A549 (cell line): ENCODE results near the gene INPP5J. TPM values are rescaled to one million over a fixed set of nuclear protein-coding genes. Genes with fewer than 3 reads are reported as not detected.
"Not testable (repeated sequence)": the region's sequence is repeated elsewhere in the genome, so short reads cannot be mapped to it uniquely, and the experiment has no call there.

Experiments
- ATAC-seq, 2 experiments: fragments of 200-7000 bp in 1 of 2; fragments of >200 bp in 1 of 2; cut with Nextera tagmentation in 1 of 2; cut with Tn5 transposase in 1 of 2; 3 replicates each; pipeline versions ENCODE4 v1.8.0 to v1.9.1; 2018 to 2020; ENCODE audit warnings: mild to moderate bottlenecking in 1 of 2, moderate library complexity in 1 of 2
- CTCF ChIA-PET: fragments of 300-600 bp; sonication (Branson Sonifier 250); formaldehyde crosslinking; extraction: SDS; loops from one replicate; lab custom pipeline; 2021; ENCODE audit warnings: antibody characterized with exemption, inconsistent platforms; lab: Yijun Ruan, JAX
- POLR2A ChIA-PET: fragments of 350-600 bp; formaldehyde crosslinking; extraction: SDS; loops from one replicate; lab custom pipeline; 2021; ENCODE audit warnings: antibody characterized with exemption, inconsistent platforms; lab: Yijun Ruan, JAX
- DNase-seq, 2 experiments: peaks; one replicate each; pipeline versions ENCODE4 v3.0.0 to v3.0.0-alpha.2; 2011 to 2016; ENCODE audit warnings: low read depth in 1 of 2, low spot score in 1 of 2
- FAIRE-seq: peaks from 2 replicates; lab custom pipeline; 2011; peaks lifted over from hg19 to GRCh38; lab: Jason Lieb, UNC
- H3K27ac ChIP-seq, 2 experiments: fragments of >200 bp; sonication (Bioruptor Twin); formaldehyde crosslinking; 3 replicates each; pipeline ENCODE4 v1.5.1; 2016 to 2017
- H3K4me1 ChIP-seq: fragments of >200 bp; sonication (Bioruptor Twin); formaldehyde crosslinking; 3 replicates; pipeline ENCODE4 v1.6.1; 2016
- H3K4me2 ChIP-seq: fragments of >200 bp; sonication (Bioruptor Twin); formaldehyde crosslinking; 3 replicates; pipeline ENCODE4 v1.6.1; 2016
- H3K4me3 ChIP-seq: fragments of >200 bp; sonication (Bioruptor Twin); formaldehyde crosslinking; 3 replicates; pipeline ENCODE4 v1.5.1; 2016
- H3K9me3 ChIP-seq: fragments of >200 bp; sonication (Bioruptor Twin); formaldehyde crosslinking; 3 replicates; pipeline ENCODE4 v1.6.1; 2016
- CBX8 ChIP-seq: fragments of 200-600 bp; sonication (generic); IDR thresholded peaks from 2 replicates; pipeline ENCODE4 v1.6.1; 2016
- CHD2 ChIP-seq: fragments of 150-350 bp; IDR thresholded peaks from 2 replicates; pipeline ENCODE4 v1.6.1; 2014; ENCODE audit warnings: low read length; ENCODE audit not compliant: partially characterized antibody
- EHMT2 ChIP-seq: fragments of 200-600 bp; sonication (generic); IDR thresholded peaks from 2 replicates; pipeline ENCODE4 v1.6.1; 2016; ENCODE audit warnings: antibody characterized with exemption, low read depth, mild to moderate bottlenecking, moderate library complexity
- EP300 ChIP-seq, 2 experiments: fragments of >200 bp; sonication (Bioruptor Twin); formaldehyde crosslinking; IDR thresholded peaks; 2 replicates in 1 of 2; 3 replicates in 1 of 2; pipeline ENCODE4 v1.6.1; 2016 to 2017
- ESRRA ChIP-seq: fragments of 150-350 bp; IDR thresholded peaks from 2 replicates; pipeline ENCODE4 v1.6.1; 2014; ENCODE audit warnings: mild to moderate bottlenecking, low read length, borderline replicate concordance
- HMGXB4 ChIP-seq: fragments of 250-450 bp; sonication (Bioruptor Pico); IDR thresholded peaks from 2 replicates; pipeline ENCODE4 v1.5.0; 2021; ENCODE audit warnings: mild to moderate bottlenecking, moderate library complexity, borderline replicate concordance
- HOXB5 ChIP-seq: fragments of 250-450 bp; sonication (Bioruptor Pico); IDR thresholded peaks from 2 replicates; pipeline ENCODE4 v1.5.0; 2020; ENCODE audit warnings: mild to moderate bottlenecking, moderate library complexity
- JUNB ChIP-seq: fragments of >200 bp; sonication (Bioruptor Twin); formaldehyde crosslinking; IDR thresholded peaks from 2 replicates; pipeline ENCODE4 v1.6.1; 2016
- MAZ ChIP-seq: fragments of 150-350 bp; IDR thresholded peaks from 2 replicates; pipeline ENCODE4 v1.6.1; 2014; ENCODE audit warnings: antibody characterized with exemption, low read depth, low read length, borderline replicate concordance
- MYC ChIP-seq: IDR thresholded peaks from 2 replicates; pipeline ENCODE4 v1.6.1; 2012; ENCODE audit warnings: mild to moderate bottlenecking, inconsistent platforms, low read length, improper control_type of control experiment, borderline replicate concordance
- NPAS2 ChIP-seq: fragments of 250-450 bp; sonication (Bioruptor Pico); IDR thresholded peaks from 2 replicates; pipeline ENCODE4 v1.8.0; 2022; ENCODE audit warnings: mild to moderate bottlenecking, moderate library complexity, borderline replicate concordance
- PHF8 ChIP-seq: fragments of 200-600 bp; sonication (generic); IDR thresholded peaks from 2 replicates; pipeline ENCODE4 v1.6.1; 2016; ENCODE audit warnings: low read depth, mild to moderate bottlenecking, antibody characterized with exemption, moderate library complexity, borderline replicate concordance
- REST ChIP-seq: fragments of 200-600 bp; sonication (generic); IDR thresholded peaks from 2 replicates; pipeline ENCODE4 v1.6.1; 2016; ENCODE audit warnings: antibody characterized with exemption, mild to moderate bottlenecking, moderate library complexity
- RNF2 ChIP-seq: fragments of 200-600 bp; sonication (generic); IDR thresholded peaks from 2 replicates; pipeline ENCODE4 v1.6.1; 2016; ENCODE audit warnings: low read depth, mild to moderate bottlenecking, antibody characterized with exemption, moderate library complexity, borderline replicate concordance
- TP53 ChIP-seq: fragments of 250-450 bp; sonication (Bioruptor Pico); IDR thresholded peaks from 2 replicates; pipeline ENCODE4 v1.5.0; 2021; ENCODE audit warnings: mild to moderate bottlenecking, moderate library complexity
- ZC3H11A ChIP-seq: fragments of 450-650 bp; IDR thresholded peaks from 2 replicates; pipeline ENCODE4 v1.6.1; 2014; ENCODE audit warnings: antibody characterized with exemption, mild to moderate bottlenecking
- ZSCAN20 ChIP-seq: fragments of 250-450 bp; sonication (Bioruptor Pico); IDR thresholded peaks from 2 replicates; pipeline ENCODE4 v1.8.0; 2022; ENCODE audit warnings: mild to moderate bottlenecking, moderate library complexity
- WGBS: methylation state at CpG from one replicate; pipeline ENCODE4 v1.1.6; 2017; ENCODE audit errors: missing lambda C conversion rate; 5-methylcytosine and 5-hydroxymethylcytosine counted together
- polyA plus RNA-seq, 4 experiments: library from polyadenylated mRNA; depleted of rRNA in 3 of 4; stranded (reverse); fragments of >200 nt; fragmentation: RNase III in 1 of 4; extraction: RNeasy Plus Mini Kit Qiagen cat#74134 plus additional on column Dnase treatment in 1 of 4; gene quantifications; 2 replicates in 3 of 4; 3 replicates in 1 of 4; pipeline ENCODE4 v1.2.3, GENCODE V29; 2011 to 2017

The INPP5J gene
- polyA plus RNA-seq, 2 of the 4 experiments (the other 2 are of a cell fraction) = 0.70 to 1.5 TPM

- TF ChIP-seq CBX8 (no peak), EP300 (IDR thresholded peaks at IDR 0.05) (no peak), PHF8 (no peak)
- Histone ChIP-seq H3K9me3 (no peaks in the 10 kb centered on the region), H3K4me3 (no peak overlapping the region), H3K27ac (no peak overlapping the region), H3K4me1 (no peaks in the 10 kb centered on the region), H3K4me2 (no peak overlapping the region)
- ATAC-seq (no peak), DNase-seq (no peak), FAIRE-seq (no peak)
- POLR2A ChIA-PET = interaction anchor here (0.6 to 0.9 kb wide), 2 partner anchors 66 to 127 kb away, joined by 3 to 5 read pairs; partner anchors contain the start of genes MORC2 and TUG1
- 93% methylated on average over 3 of the region's 3 CpGs for WGBS
- CTCF ChIA-PET = interaction anchor here (0.5 to 5.4 kb wide), 7 partner anchors 11 to 541 kb away, joined by 3 to 44 read pairs (median 4); partner anchors contain the start of gene SELENOM
These were observed 27.0 kb upstream of the INPP5J start for GRCh38 chr22:31095637-31096249.

GRCh38 chr22:31096657-31097279, 26.0 kb upstream of the INPP5J start:
- TF ChIP-seq HOXB5 (CRISPR knock-in tag) (no peak), CHD2 (no peak), NPAS2 (CRISPR knock-in tag) (no peak), MYC (no peak), RNF2 (no peak), TP53 (CRISPR knock-in tag) (no peak)
- no peak for ATAC-seq
- FAIRE-seq = no peak
- WGBS = 97% methylated on average over 16 of the region's 27 CpGs
- CTCF ChIA-PET = interaction anchor here (1.2 to 5.4 kb wide), 4 partner anchors 12 to 176 kb away, joined by 3 to 44 read pairs (median 10); partner anchors contain the start of gene SELENOM
- POLR2A ChIA-PET = no interaction called here
- Histone ChIP-seq H3K4me2 (no peak overlapping the region), H3K4me3 (no peak overlapping the region), H3K9me3 (no peaks in the 10 kb centered on the region), H3K27ac (no peak overlapping the region), H3K4me1 (peaks cover under 1% of the 10 kb centered on the region)
- DNase-seq = no peak

GRCh38 chr22:31097539-31097938, 25.2 kb upstream of the INPP5J start:
- H3K27ac ChIP-seq, H3K4me3 ChIP-seq, H3K4me2 ChIP-seq, H3K4me1 ChIP-seq, FAIRE-seq, CTCF ChIA-PET, DNase-seq, POLR2A ChIA-PET, ATAC-seq, H3K9me3 ChIP-seq: not testable (repeated sequence)
- 100% methylated on average over 5 of the region's 5 CpGs for WGBS
- peak; percentile 35; the same call in 1 of the 2 replicates for TF ChIP-seq ZC3H11A

GRCh38 chr22:31097941-31098631, 24.7 kb upstream of the INPP5J start:
- DNase-seq = no peak
- ChIA-PET POLR2A (no interaction called here), CTCF (interaction anchor here (1.0 to 1.8 kb wide), 3 partner anchors 9 to 335 kb away, joined by 3 to 11 read pairs (median 7); partner anchors contain the start of gene SELENOM)
- no peak for ATAC-seq
- Histone ChIP-seq H3K27ac (no peak overlapping the region), H3K4me2 (no peak overlapping the region), H3K4me1 (peaks cover 14% of the 10 kb centered on the region), H3K9me3 (no peaks in the 10 kb centered on the region)
- no peak for TF ChIP-seq HMGXB4 (CRISPR knock-in tag)
- no peak for TF ChIP-seq ESRRA
- TF ChIP-seq JUNB = no peak
- no peak for TF ChIP-seq EP300 (IDR thresholded peaks at IDR 0.05)
- TF ChIP-seq REST = no peak
- no peak for TF ChIP-seq ZSCAN20 (CRISPR knock-in tag)
- TF ChIP-seq MAZ = no peak
- TF ChIP-seq NPAS2 (CRISPR knock-in tag) = no peak
- no peak for TF ChIP-seq CHD2
- no peak for TF ChIP-seq EHMT2
- no peak for TF ChIP-seq ZC3H11A
- TF ChIP-seq, all 56 proteins: peak for 0
- FAIRE-seq = no peak
- no peak overlapping the region for H3K4me3 ChIP-seq
- 81% methylated on average over 10 of the region's 10 CpGs for WGBS
